GM19351 (cell line): ENCODE measurements around the gene ZNF333.
"Not testable (repeated sequence)": the region's sequence is repeated elsewhere in the genome, so short reads cannot be mapped to it uniquely, and the experiment has no call there.

ENCODE experiments used
- ATAC-seq: cut with Tn5 transposase; IDR thresholded peaks from one replicate; pipeline ENCODE4 v1.9.1; 2021; ENCODE audit warnings: mild to moderate bottlenecking, moderate library complexity; ENCODE audit not compliant: unreplicated experiment

ZNF333 gene

GRCh38 chr19:14695471-14695870 is 5.6 kb downstream of the ZNF333 start:
- ATAC-seq: no peak

GRCh38 chr19:14699641-14700040 is 9.8 kb downstream of the ZNF333 start:
- no peak for ATAC-seq

- ATAC-seq: no peak
Measured at GRCh38 chr19:14700711-14701375, 11.0 kb downstream of the ZNF333 start.

- ATAC-seq: no peak
Measured at GRCh38 chr19:14703833-14704232, 14.0 kb downstream of the ZNF333 start.

GRCh38 chr19:14704450-14704849 is 14.6 kb downstream of the ZNF333 start:
- no peak for ATAC-seq

GRCh38 chr19:14715841-14716240 is 26.0 kb downstream of the ZNF333 start:
- ATAC-seq: no peak

- no peak for ATAC-seq
Measured at GRCh38 chr19:14718522-14719116, 28.8 kb downstream of the ZNF333 start.

GRCh38 chr19:14719162-14719561 is 29.3 kb downstream of the ZNF333 start:
- no peak for ATAC-seq

- ATAC-seq: no peak
Measured at GRCh38 chr19:14722127-14722526, 32.3 kb downstream of the ZNF333 start.

- no peak for ATAC-seq
Measured at GRCh38 chr19:14728595-14728994, 38.7 kb downstream of the ZNF333 start.

GRCh38 chr19:14731200-14731599 is 41.4 kb downstream of the ZNF333 start:
- ATAC-seq: no peak

GRCh38 chr19:14732510-14732909 is 42.7 kb downstream of the ZNF333 start:
- no peak for ATAC-seq

- no peak for ATAC-seq
Measured at GRCh38 chr19:14733574-14733973, 43.7 kb downstream of the ZNF333 start.

GRCh38 chr19:14735915-14736314 is 46.1 kb downstream of the ZNF333 start:
- ATAC-seq: no peak

- no peak for ATAC-seq
Measured at GRCh38 chr19:14746886-14747285, 57.0 kb downstream of the ZNF333 start.

GRCh38 chr19:14748601-14749000 is 58.8 kb downstream of the ZNF333 start:
- ATAC-seq: no peak

GRCh38 chr19:14758816-14759215 is 69.0 kb downstream of the ZNF333 start:
- no peak for ATAC-seq

- ATAC-seq: no peak
Measured at GRCh38 chr19:14761607-14762006, 71.8 kb downstream of the ZNF333 start.

- ATAC-seq: no peak
Measured at GRCh38 chr19:14762111-14762510, 72.3 kb downstream of the ZNF333 start.

- ATAC-seq: no peak
Measured at GRCh38 chr19:14763497-14764145, 73.8 kb downstream of the ZNF333 start.

GRCh38 chr19:14764401-14764800 is 74.6 kb downstream of the ZNF333 start:
- no peak for ATAC-seq

GRCh38 chr19:14765403-14765802 is 75.6 kb downstream of the ZNF333 start:
- not testable (repeated sequence) for ATAC-seq
